ENCODE measurements around the gene ENAH.

DNA sequence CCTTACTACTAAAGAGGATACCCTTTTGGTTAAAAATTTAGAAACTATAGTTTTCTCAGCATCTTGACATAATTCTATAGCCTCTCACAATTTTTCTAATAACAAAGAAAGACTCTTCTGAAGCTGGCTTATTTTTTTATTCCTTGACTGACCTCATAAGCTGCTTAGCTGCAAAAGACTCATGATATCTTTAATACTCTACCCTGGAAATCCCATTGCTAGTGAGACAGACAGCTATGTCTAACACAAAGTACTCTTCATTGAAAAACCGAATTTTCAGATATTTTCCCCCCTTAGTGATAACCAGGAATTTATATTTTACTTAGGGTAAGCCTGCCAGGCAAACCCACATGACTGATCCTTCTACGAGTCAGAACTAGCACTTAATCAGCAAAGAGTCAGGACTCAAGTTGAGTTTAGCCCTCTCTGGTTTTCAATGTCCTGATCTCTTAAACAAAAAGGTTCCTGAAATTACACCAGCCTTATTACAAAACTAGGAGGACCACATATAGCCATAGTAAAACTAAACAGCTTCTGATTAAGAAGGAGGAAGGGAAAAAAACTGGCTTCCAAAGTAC is 56.9 kb downstream of the ENAH start:
- no peak for TF ChIP-seq POLR2A (IDR thresholded peaks at IDR 0.05)
- TF ChIP-seq, protein P1, sequence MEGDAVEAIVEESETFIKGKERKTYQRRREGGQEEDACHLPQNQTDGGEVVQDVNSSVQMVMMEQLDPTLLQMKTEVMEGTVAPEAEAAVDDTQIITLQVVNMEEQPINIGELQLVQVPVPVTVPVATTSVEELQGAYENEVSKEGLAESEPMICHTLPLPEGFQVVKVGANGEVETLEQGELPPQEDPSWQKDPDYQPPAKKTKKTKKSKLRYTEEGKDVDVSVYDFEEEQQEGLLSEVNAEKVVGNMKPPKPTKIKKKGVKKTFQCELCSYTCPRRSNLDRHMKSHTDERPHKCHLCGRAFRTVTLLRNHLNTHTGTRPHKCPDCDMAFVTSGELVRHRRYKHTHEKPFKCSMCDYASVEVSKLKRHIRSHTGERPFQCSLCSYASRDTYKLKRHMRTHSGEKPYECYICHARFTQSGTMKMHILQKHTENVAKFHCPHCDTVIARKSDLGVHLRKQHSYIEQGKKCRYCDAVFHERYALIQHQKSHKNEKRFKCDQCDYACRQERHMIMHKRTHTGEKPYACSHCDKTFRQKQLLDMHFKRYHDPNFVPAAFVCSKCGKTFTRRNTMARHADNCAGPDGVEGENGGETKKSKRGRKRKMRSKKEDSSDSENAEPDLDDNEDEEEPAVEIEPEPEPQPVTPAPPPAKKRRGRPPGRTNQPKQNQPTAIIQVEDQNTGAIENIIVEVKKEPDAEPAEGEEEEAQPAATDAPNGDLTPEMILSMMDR (IDR thresholded peaks at IDR 0.05) = no peak

Measured in uterus (tissue), 2 donors.